A549 (cell line): ENCODE measurements around the gene NXPH1. TPM values are rescaled to one million over a fixed set of nuclear protein-coding genes. Genes with fewer than 3 reads are reported as not detected.

Experiments used
- ATAC-seq, 2 experiments: fragments of 200-7000 bp in 1 of 2; fragments of >200 bp in 1 of 2; cut with Nextera tagmentation in 1 of 2; cut with Tn5 transposase in 1 of 2; 3 replicates each; pipeline versions ENCODE4 v1.8.0 to v1.9.1; 2018 to 2020; ENCODE audit warnings: mild to moderate bottlenecking in 1 of 2, moderate library complexity in 1 of 2
- CTCF ChIA-PET: fragments of 300-600 bp; sonication (Branson Sonifier 250); formaldehyde crosslinking; extraction: SDS; loops from one replicate; lab custom pipeline; 2021; ENCODE audit warnings: antibody characterized with exemption, inconsistent platforms; lab: Yijun Ruan, JAX
- POLR2A ChIA-PET: fragments of 350-600 bp; formaldehyde crosslinking; extraction: SDS; loops from one replicate; lab custom pipeline; 2021; ENCODE audit warnings: antibody characterized with exemption, inconsistent platforms; lab: Yijun Ruan, JAX
- DNase-seq, 2 experiments: peaks; one replicate each; pipeline versions ENCODE4 v3.0.0 to v3.0.0-alpha.2; 2011 to 2016; ENCODE audit warnings: low read depth in 1 of 2, low spot score in 1 of 2
- FAIRE-seq: peaks from 2 replicates; lab custom pipeline; 2011; peaks lifted over from hg19 to GRCh38; lab: Jason Lieb, UNC
- H3K27ac ChIP-seq, 2 experiments: fragments of >200 bp; sonication (Bioruptor Twin); formaldehyde crosslinking; 3 replicates each; pipeline ENCODE4 v1.5.1; 2016 to 2017
- H3K4me1 ChIP-seq: fragments of >200 bp; sonication (Bioruptor Twin); formaldehyde crosslinking; 3 replicates; pipeline ENCODE4 v1.6.1; 2016
- H3K4me2 ChIP-seq: fragments of >200 bp; sonication (Bioruptor Twin); formaldehyde crosslinking; 3 replicates; pipeline ENCODE4 v1.6.1; 2016
- H3K4me3 ChIP-seq: fragments of >200 bp; sonication (Bioruptor Twin); formaldehyde crosslinking; 3 replicates; pipeline ENCODE4 v1.5.1; 2016
- H3K9me3 ChIP-seq: fragments of >200 bp; sonication (Bioruptor Twin); formaldehyde crosslinking; 3 replicates; pipeline ENCODE4 v1.6.1; 2016
- CEBPB ChIP-seq, 2 experiments: fragments of >200 bp in 1 of 2; sonication (Bioruptor Twin) in 1 of 2; formaldehyde crosslinking in 1 of 2; IDR thresholded peaks; 2 replicates each; pipeline ENCODE4 v1.6.1; 2012 to 2016
- EHF ChIP-seq: fragments of 250-450 bp; sonication (Bioruptor Pico); IDR thresholded peaks from 2 replicates; pipeline ENCODE4 v1.5.0; 2020; ENCODE audit warnings: mild to moderate bottlenecking
- HDAC2 ChIP-seq: fragments of 200-600 bp; sonication (generic); IDR thresholded peaks from 2 replicates; pipeline ENCODE4 v1.6.1; 2016
- KDM1A ChIP-seq: fragments of 200-600 bp; sonication (generic); IDR thresholded peaks from 2 replicates; pipeline ENCODE4 v1.6.1; 2016; ENCODE audit warnings: low read depth, mild to moderate bottlenecking
- KDM5A ChIP-seq: fragments of 200-600 bp; sonication (generic); IDR thresholded peaks from 2 replicates; pipeline ENCODE4 v1.6.1; 2016; ENCODE audit warnings: antibody characterized with exemption, mild to moderate bottlenecking
- MAZ ChIP-seq: fragments of 150-350 bp; IDR thresholded peaks from 2 replicates; pipeline ENCODE4 v1.6.1; 2014; ENCODE audit warnings: antibody characterized with exemption, low read depth, low read length, borderline replicate concordance
- NFE2L2 ChIP-seq: fragments of 150-350 bp; conservative IDR thresholded peaks from 2 replicates; pipeline ENCODE4 v1.6.1; 2014; ENCODE audit warnings: low read length
- NR3C1 ChIP-seq: fragments of >200 bp; sonication (Bioruptor Twin); formaldehyde crosslinking; IDR thresholded peaks from 3 replicates; pipeline ENCODE4 v1.6.1; 2017
- PHF8 ChIP-seq: fragments of 200-600 bp; sonication (generic); IDR thresholded peaks from 2 replicates; pipeline ENCODE4 v1.6.1; 2016; ENCODE audit warnings: low read depth, mild to moderate bottlenecking, antibody characterized with exemption, moderate library complexity, borderline replicate concordance
- POLR2A ChIP-seq: IDR thresholded peaks from 2 replicates; pipeline ENCODE4 v1.6.1; 2012; ENCODE audit warnings: mild to moderate bottlenecking, low read length
- RAD21 ChIP-seq, 2 experiments: fragments of >200 bp in 1 of 2; sonication (Bioruptor Twin) in 1 of 2; formaldehyde crosslinking in 1 of 2; IDR thresholded peaks in 1 of 2; conservative IDR thresholded peaks in 1 of 2; 2 replicates in 1 of 2; 3 replicates in 1 of 2; pipeline ENCODE4 v1.6.1; 2012 to 2018; ENCODE audit warnings: inconsistent platforms in 1 of 2
- RARB ChIP-seq: fragments of 250-450 bp; sonication (Bioruptor Pico); IDR thresholded peaks from 2 replicates; pipeline ENCODE4 v1.8.0; 2021; ENCODE audit warnings: mild to moderate bottlenecking, moderate library complexity
- RFX5 ChIP-seq: fragments of 450-650 bp; IDR thresholded peaks from 2 replicates; pipeline ENCODE4 v1.7.1; 2014; ENCODE audit warnings: antibody characterized with exemption, mild to moderate bottlenecking, moderate library complexity
- TP53 ChIP-seq: fragments of 250-450 bp; sonication (Bioruptor Pico); IDR thresholded peaks from 2 replicates; pipeline ENCODE4 v1.5.0; 2021; ENCODE audit warnings: mild to moderate bottlenecking, moderate library complexity
- ZFP36 ChIP-seq: fragments of 450-650 bp; IDR thresholded peaks from 2 replicates; pipeline ENCODE4 v1.6.1; 2014; ENCODE audit warnings: borderline replicate concordance; ENCODE audit not compliant: partially characterized antibody
- ZNF302 ChIP-seq: fragments of 250-450 bp; sonication (Bioruptor Pico); IDR thresholded peaks from 2 replicates; pipeline ENCODE4 v1.9.0; 2021; ENCODE audit warnings: inconsistent platforms, mild to moderate bottlenecking, moderate library complexity
- WGBS: methylation state at CpG from one replicate; pipeline ENCODE4 v1.1.6; 2017; ENCODE audit errors: missing lambda C conversion rate; 5-methylcytosine and 5-hydroxymethylcytosine counted together
- polyA plus RNA-seq, 4 experiments: library from polyadenylated mRNA; depleted of rRNA in 3 of 4; stranded (reverse); fragments of >200 nt; fragmentation: RNase III in 1 of 4; extraction: RNeasy Plus Mini Kit Qiagen cat#74134 plus additional on column Dnase treatment in 1 of 4; gene quantifications; 2 replicates in 3 of 4; 3 replicates in 1 of 4; pipeline ENCODE4 v1.2.3, GENCODE V29; 2011 to 2017
- TF ChIP-seq, protein P1 (sequence below): fragments of 250-450 bp; sonication (Bioruptor Pico); IDR thresholded peaks from 2 replicates; pipeline ENCODE4 v1.5.0; 2021; ENCODE audit warnings: mild to moderate bottlenecking, moderate library complexity, borderline replicate concordance
- TF ChIP-seq, protein P2 (sequence below): IDR thresholded peaks from 2 replicates; pipeline ENCODE4 v1.6.1; 2012; ENCODE audit warnings: low read depth, borderline replicate concordance
- TF ChIP-seq, protein P3 (sequence below): fragments of 200-600 bp; sonication (generic); IDR thresholded peaks from 2 replicates; pipeline ENCODE4 v1.6.1; 2016; ENCODE audit warnings: antibody characterized with exemption, mild to moderate bottlenecking, moderate library complexity
- TF ChIP-seq, protein P4 (sequence below): fragments of >200 bp; sonication (Bioruptor Twin); formaldehyde crosslinking; IDR thresholded peaks from 2 replicates; pipeline ENCODE4 v1.6.1; 2016
- TF ChIP-seq, protein P5 (sequence below): IDR thresholded peaks from 2 replicates; pipeline ENCODE4 v1.6.1; 2012

Gene NXPH1
- polyA plus RNA-seq, 2 of the 4 experiments (the other 2 are of a cell fraction), result not detected

DNA sequence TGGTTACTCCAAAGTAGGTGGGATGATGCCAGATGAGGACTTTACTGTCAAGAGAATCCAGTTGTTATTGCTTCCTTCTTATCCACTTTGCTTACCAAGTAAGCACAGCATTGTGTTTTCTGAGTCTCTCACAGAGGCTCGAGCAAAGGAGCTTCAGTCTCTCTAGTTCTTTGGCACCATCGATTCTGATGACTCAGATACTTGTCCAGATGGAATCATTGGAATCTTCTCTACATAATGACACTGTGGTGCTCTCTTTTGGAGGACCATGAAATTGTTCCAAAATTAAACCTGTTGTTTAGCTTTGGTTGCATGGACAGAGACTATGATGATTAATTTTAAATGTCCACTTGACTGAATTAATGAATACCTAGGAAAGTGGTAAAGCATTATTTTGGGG, 132.6 kb downstream of the NXPH1 start:
- H3K4me3 ChIP-seq, result no peak overlapping the region
- CTCF ChIA-PET, result no interaction called here
- TF ChIP-seq CEBPB (IDR thresholded peaks at IDR 0.05) (no peak), MAZ (no peak), PHF8 (no peak), HDAC2 (no peak), RFX5 (no peak)
- TF ChIP-seq, all 56 proteins: peak for 0
- Histone ChIP-seq H3K4me2 (no peak overlapping the region), H3K4me1 (no peaks in the 10 kb centered on the region), H3K27ac (no peak overlapping the region), H3K9me3 (no peaks in the 10 kb centered on the region)
- FAIRE-seq (no peak), DNase-seq (no peak), ATAC-seq (no peak)
- POLR2A ChIA-PET, result no interaction called here
- WGBS, result 0% methylated on average over 2 of the region's 2 CpGs

DNA sequence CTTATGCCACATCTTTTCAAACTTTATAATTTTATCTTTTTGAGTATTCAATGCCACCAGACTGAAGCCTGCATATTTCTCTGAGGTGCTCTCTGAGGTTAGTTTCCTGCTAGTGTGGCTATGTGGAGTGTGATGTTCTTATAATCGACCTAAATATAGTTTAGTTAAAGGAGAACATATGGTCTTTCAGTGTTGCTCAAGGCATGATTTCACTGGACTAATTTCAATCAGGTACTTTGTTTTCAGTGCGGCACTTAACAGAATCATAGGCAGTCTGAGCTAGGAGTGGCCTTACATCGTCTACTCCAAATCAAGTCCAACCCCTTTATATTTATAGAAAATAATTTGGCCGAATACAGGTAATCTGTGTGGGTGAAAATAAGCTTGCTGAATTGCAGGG, 134.2 kb downstream of the NXPH1 start:
- ATAC-seq, result no peak
- H3K9me3 ChIP-seq, result no peaks in the 10 kb centered on the region
- POLR2A ChIA-PET, result no interaction called here
- WGBS, result 27% methylated on average over 4 of the region's 4 CpGs
- no peak for TF ChIP-seq EHF (CRISPR knock-in tag)
- TF ChIP-seq RARB (CRISPR knock-in tag), result no peak
- TF ChIP-seq, protein P1, sequence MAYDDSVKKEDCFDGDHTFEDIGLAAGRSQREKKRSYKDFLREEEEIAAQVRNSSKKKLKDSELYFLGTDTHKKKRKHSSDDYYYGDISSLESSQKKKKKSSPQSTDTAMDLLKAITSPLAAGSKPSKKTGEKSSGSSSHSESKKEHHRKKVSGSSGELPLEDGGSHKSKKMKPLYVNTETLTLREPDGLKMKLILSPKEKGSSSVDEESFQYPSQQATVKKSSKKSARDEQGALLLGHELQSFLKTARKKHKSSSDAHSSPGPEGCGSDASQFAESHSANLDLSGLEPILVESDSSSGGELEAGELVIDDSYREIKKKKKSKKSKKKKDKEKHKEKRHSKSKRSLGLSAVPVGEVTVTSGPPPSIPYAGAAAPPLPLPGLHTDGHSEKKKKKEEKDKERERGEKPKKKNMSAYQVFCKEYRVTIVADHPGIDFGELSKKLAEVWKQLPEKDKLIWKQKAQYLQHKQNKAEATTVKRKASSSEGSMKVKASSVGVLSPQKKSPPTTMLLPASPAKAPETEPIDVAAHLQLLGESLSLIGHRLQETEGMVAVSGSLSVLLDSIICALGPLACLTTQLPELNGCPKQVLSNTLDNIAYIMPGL (CRISPR knock-in tag), result no peak
- TF ChIP-seq, protein P2, sequence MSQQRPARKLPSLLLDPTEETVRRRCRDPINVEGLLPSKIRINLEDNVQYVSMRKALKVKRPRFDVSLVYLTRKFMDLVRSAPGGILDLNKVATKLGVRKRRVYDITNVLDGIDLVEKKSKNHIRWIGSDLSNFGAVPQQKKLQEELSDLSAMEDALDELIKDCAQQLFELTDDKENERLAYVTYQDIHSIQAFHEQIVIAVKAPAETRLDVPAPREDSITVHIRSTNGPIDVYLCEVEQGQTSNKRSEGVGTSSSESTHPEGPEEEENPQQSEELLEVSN, result no peak
- TF ChIP-seq, protein P3, sequence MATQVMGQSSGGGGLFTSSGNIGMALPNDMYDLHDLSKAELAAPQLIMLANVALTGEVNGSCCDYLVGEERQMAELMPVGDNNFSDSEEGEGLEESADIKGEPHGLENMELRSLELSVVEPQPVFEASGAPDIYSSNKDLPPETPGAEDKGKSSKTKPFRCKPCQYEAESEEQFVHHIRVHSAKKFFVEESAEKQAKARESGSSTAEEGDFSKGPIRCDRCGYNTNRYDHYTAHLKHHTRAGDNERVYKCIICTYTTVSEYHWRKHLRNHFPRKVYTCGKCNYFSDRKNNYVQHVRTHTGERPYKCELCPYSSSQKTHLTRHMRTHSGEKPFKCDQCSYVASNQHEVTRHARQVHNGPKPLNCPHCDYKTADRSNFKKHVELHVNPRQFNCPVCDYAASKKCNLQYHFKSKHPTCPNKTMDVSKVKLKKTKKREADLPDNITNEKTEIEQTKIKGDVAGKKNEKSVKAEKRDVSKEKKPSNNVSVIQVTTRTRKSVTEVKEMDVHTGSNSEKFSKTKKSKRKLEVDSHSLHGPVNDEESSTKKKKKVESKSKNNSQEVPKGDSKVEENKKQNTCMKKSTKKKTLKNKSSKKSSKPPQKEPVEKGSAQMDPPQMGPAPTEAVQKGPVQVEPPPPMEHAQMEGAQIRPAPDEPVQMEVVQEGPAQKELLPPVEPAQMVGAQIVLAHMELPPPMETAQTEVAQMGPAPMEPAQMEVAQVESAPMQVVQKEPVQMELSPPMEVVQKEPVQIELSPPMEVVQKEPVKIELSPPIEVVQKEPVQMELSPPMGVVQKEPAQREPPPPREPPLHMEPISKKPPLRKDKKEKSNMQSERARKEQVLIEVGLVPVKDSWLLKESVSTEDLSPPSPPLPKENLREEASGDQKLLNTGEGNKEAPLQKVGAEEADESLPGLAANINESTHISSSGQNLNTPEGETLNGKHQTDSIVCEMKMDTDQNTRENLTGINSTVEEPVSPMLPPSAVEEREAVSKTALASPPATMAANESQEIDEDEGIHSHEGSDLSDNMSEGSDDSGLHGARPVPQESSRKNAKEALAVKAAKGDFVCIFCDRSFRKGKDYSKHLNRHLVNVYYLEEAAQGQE, result no peak
- TF ChIP-seq NR3C1, result no peak
- no peak for TF ChIP-seq KDM5A
- no peak for TF ChIP-seq PHF8
- TF ChIP-seq NFE2L2, result no peak
- TF ChIP-seq RAD21 (conservative IDR thresholded peaks at IDR 0.05 in 1 of 2, IDR thresholded peaks at IDR 0.05 in 1 of 2), result no peak
- TF ChIP-seq, protein P4, sequence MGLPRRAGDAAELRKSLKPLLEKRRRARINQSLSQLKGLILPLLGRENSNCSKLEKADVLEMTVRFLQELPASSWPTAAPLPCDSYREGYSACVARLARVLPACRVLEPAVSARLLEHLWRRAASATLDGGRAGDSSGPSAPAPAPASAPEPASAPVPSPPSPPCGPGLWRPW, result no peak
- TF ChIP-seq, all 56 proteins: peak for 0
- H3K4me2 ChIP-seq, result no peak overlapping the region
- H3K4me1 ChIP-seq, result no peaks in the 10 kb centered on the region
- CTCF ChIA-PET, result no interaction called here
- DNase-seq (no peak), FAIRE-seq (no peak)
- H3K27ac ChIP-seq, result no peak overlapping the region
- no peak overlapping the region for H3K4me3 ChIP-seq

DNA sequence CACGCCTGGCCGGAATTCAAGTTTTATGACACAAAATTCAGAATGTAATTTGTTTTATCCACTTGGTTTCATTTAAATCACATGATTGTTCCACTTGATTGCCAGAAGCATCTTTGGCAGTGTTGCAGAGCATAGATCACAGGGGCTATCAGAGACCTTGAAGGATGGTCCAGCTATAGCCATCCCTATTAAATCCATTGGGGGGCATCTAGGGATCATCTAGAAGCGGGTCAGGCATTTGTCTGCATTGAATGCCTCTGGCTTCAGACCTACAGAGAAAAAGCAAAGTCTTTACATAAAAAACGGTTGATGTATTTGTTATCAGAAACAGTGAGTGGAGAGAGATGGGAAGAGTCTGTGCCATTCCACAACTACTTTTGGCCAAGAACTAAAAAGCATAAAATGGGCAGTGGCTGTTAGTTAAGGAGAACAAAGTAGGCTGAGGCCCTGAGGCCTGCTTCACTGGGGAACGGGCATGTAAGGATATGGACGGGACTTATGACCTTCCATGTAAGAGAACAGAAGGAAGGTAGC, 146.3 kb downstream of the NXPH1 start:
- FAIRE-seq (no peak), ATAC-seq (no peak), DNase-seq (no peak)
- H3K9me3 ChIP-seq, result no peaks in the 10 kb centered on the region
- no peak overlapping the region for H3K27ac ChIP-seq
- no peaks in the 10 kb centered on the region for H3K4me1 ChIP-seq
- H3K4me2 ChIP-seq, result no peak overlapping the region
- WGBS, result 2% methylated on average over 6 of the region's 6 CpGs
- ChIA-PET CTCF (no interaction called here), POLR2A (no interaction called here)
- H3K4me3 ChIP-seq, result no peak overlapping the region
- TF ChIP-seq ZNF302 (CRISPR knock-in tag), result no peak
- TF ChIP-seq TP53 (CRISPR knock-in tag), result no peak
- TF ChIP-seq, protein P3, result no peak
- no peak for TF ChIP-seq ZFP36
- no peak for TF ChIP-seq POLR2A
- no peak for TF ChIP-seq KDM1A
- TF ChIP-seq, protein P5, sequence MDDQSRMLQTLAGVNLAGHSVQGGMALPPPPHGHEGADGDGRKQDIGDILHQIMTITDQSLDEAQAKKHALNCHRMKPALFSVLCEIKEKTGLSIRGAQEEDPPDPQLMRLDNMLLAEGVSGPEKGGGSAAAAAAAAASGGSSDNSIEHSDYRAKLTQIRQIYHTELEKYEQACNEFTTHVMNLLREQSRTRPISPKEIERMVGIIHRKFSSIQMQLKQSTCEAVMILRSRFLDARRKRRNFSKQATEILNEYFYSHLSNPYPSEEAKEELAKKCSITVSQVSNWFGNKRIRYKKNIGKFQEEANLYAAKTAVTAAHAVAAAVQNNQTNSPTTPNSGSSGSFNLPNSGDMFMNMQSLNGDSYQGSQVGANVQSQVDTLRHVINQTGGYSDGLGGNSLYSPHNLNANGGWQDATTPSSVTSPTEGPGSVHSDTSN, result no peak
- TF ChIP-seq RFX5, result no peak
